ENCODE measurements around the gene SAMD4A.

The SAMD4A gene

GRCh38 chr14:54667764-54668163 lies 100.8 kb downstream of the SAMD4A start:
- no peak for DNase-seq (ENCODE audit: low spot score)
- TF ChIP-seq CTCF (IDR thresholded peaks at IDR 0.05; ENCODE audit: extremely low read depth, missing control alignments) = no peak

- TF ChIP-seq CTCF (IDR thresholded peaks at IDR 0.05; ENCODE audit: extremely low read depth, missing control alignments) = no peak
- DNase-seq (ENCODE audit: low spot score) = no peak
Observed at GRCh38 chr14:54669721-54670561, 103.0 kb downstream of the SAMD4A start.

GRCh38 chr14:54671537-54671936 lies 104.6 kb downstream of the SAMD4A start:
- DNase-seq (ENCODE audit: low spot score) = no peak
- TF ChIP-seq CTCF (IDR thresholded peaks at IDR 0.05; ENCODE audit: extremely low read depth, missing control alignments) = no peak

GRCh38 chr14:54672181-54672580 lies 105.3 kb downstream of the SAMD4A start:
- TF ChIP-seq CTCF (IDR thresholded peaks at IDR 0.05; ENCODE audit: extremely low read depth, missing control alignments) = no peak
- DNase-seq (ENCODE audit: low spot score) = no peak

GRCh38 chr14:54672688-54673087 lies 105.8 kb downstream of the SAMD4A start:
- peak; percentile 33 for DNase-seq (ENCODE audit: low spot score)
- no peak for TF ChIP-seq CTCF (IDR thresholded peaks at IDR 0.05; ENCODE audit: extremely low read depth, missing control alignments)

- no peak for TF ChIP-seq CTCF (IDR thresholded peaks at IDR 0.05; ENCODE audit: extremely low read depth, missing control alignments)
- no peak for DNase-seq (ENCODE audit: low spot score)
Observed at GRCh38 chr14:54673193-54674045, 106.5 kb downstream of the SAMD4A start.
